ENCODE data around the gene GALNTL6.
"Not testable (repeated sequence)": the region's sequence is repeated elsewhere in the genome, so short reads cannot be mapped to it uniquely, and the experiment has no call there.

The GALNTL6 gene

GRCh38 chr4:172411149-172411548, 597.9 kb downstream of the GALNTL6 start:
- no peak for DNase-seq

- DNase-seq, result no peak
Measured at GRCh38 chr4:172412851-172413580, 599.8 kb downstream of the GALNTL6 start.

GRCh38 chr4:172428979-172429378, 615.8 kb downstream of the GALNTL6 start:
- not testable (repeated sequence) for DNase-seq

- no peak for DNase-seq
Measured at GRCh38 chr4:172480471-172480870, 667.3 kb downstream of the GALNTL6 start.

GRCh38 chr4:172481802-172482508, 668.8 kb downstream of the GALNTL6 start:
- no peak for DNase-seq

- DNase-seq, result no peak
Measured at GRCh38 chr4:172485007-172485406, 671.8 kb downstream of the GALNTL6 start.

GRCh38 chr4:172486531-172486930, 673.3 kb downstream of the GALNTL6 start:
- DNase-seq, result no peak

GRCh38 chr4:172489861-172490260, 676.7 kb downstream of the GALNTL6 start:
- no peak for DNase-seq

- no peak for DNase-seq
Measured at GRCh38 chr4:172495769-172496168, 682.6 kb downstream of the GALNTL6 start.

- DNase-seq, result no peak
Measured at GRCh38 chr4:172497321-172497720, 684.1 kb downstream of the GALNTL6 start.

GRCh38 chr4:172514011-172514410, 700.8 kb downstream of the GALNTL6 start:
- DNase-seq, result no peak

GRCh38 chr4:172514801-172515200, 701.6 kb downstream of the GALNTL6 start:
- no peak for DNase-seq

- no peak for DNase-seq
Measured at GRCh38 chr4:172515266-172515879, 702.2 kb downstream of the GALNTL6 start.

GRCh38 chr4:172517391-172517790, 704.2 kb downstream of the GALNTL6 start:
- DNase-seq, result no peak

GRCh38 chr4:172521248-172521647, 708.0 kb downstream of the GALNTL6 start:
- no peak for DNase-seq

- no peak for DNase-seq
Measured at GRCh38 chr4:172521680-172522079, 708.5 kb downstream of the GALNTL6 start.

- no peak for DNase-seq
Measured at GRCh38 chr4:172543249-172543648, 730.0 kb downstream of the GALNTL6 start.

- no peak for DNase-seq
Measured at GRCh38 chr4:172546782-172547181, 733.6 kb downstream of the GALNTL6 start.

- no peak for DNase-seq
Measured at GRCh38 chr4:172547724-172548123, 734.5 kb downstream of the GALNTL6 start.

GRCh38 chr4:172553216-172553615, 740.0 kb downstream of the GALNTL6 start:
- DNase-seq, result no peak

- DNase-seq, result no peak
Measured at GRCh38 chr4:172554588-172554987, 741.4 kb downstream of the GALNTL6 start.

- no peak for DNase-seq
Measured at GRCh38 chr4:172555725-172556124, 742.5 kb downstream of the GALNTL6 start.

- no peak for DNase-seq
Measured at GRCh38 chr4:172573899-172574298, 760.7 kb downstream of the GALNTL6 start.

GRCh38 chr4:172578712-172579111, 765.5 kb downstream of the GALNTL6 start:
- no peak for DNase-seq

All from CD4-positive, alpha-beta T cell treated with Interleukin-21 for 1 hour (primary cell).